Stimulated activated CD4-positive, alpha-beta T cell treated with anti-CD3 and anti-CD28 coated beads, Interleukin-15, amount 100 ng/mL, for 24 hours (primary cell): ENCODE measurements around the gene ARG2.

Source experiments
- DNase-seq: peaks from one replicate; pipeline ENCODE4 v3.0.0-alpha.2; 2020

The ARG2 gene

DNA sequence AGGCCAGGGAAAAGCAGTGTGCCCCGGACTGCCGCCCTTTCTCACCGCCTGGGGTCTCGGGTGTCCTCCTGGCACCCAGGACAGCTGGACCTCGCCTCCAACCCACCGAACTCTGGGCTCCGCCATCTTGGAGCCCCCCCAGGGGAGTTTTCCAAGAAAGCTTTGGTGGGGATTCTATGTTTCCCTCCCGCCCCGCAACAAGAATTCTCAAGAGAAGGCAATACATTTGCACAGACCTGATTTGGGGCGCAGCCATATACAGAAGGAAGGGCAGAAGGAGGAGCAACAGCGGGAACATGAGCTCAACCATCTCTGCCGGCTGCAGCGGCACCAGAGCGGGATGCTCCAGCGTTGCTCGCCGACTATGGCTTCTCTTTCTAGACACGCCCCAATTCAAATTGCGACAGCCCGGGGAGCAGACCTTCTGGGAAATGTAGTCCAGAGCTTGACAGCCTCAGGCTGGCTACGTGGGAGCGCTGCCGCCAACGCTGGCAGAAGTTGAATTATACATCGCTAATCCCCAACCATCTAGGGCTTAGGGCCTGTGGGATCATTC, 75.8 kb downstream of the ARG2 start, which contains the start of gene RDH11:
Gene RDH11 (minus strand): TSS at position 371 of the 556 bp plus-strand sequence. CDS start 61 bp downstream, at position 310.
- DNase-seq, result peak; percentile 89

DNA sequence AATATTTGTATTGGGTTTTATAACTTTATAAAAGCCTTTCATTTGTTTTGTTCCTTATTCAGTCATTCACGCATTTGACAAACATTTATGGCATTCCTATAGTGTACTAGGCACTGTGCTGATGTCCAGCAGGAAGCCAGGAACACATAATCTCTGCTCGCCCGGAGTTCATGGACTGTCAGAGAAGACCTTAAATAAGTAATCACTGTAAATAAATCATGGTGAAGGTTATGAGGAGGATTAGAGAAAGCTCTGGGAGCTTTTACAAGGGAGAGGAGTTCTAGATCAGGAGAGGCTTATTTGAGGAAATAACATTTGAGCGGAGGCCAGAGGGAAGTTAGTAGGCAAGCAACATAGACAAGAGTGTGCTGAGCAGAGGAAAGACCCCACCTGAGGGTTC, 77.3 kb downstream of the ARG2 start:
- no peak for DNase-seq

DNA sequence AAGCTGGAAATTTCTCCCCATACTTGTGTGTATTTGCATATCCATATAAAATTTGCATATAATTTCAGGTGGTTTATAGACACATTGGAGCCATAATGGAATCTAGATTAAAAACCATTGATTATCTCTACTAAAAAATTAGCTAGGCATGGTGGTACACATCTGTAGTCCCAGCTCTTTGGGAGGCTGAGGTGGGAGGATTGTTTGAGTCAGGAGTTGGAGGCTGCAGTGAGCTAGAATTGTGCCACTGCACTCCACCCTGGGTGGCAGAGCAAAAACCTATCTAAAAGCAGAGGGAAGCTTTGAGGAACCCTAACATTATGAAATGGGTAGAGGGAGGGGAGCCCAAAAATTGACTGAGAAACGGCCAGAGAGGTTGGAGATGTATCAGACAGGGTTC, 78.5 kb downstream of the ARG2 start:
- DNase-seq, result no peak
